GM19468 (cell line): ENCODE measurements around the gene KLHL29.

Experiments used
- ATAC-seq: cut with Tn5 transposase; IDR thresholded peaks from one replicate; pipeline ENCODE4 v1.9.1; 2021; ENCODE audit warnings: mild to moderate bottlenecking, moderate library complexity, moderate number of reproducible peaks; ENCODE audit not compliant: unreplicated experiment; ENCODE audit errors: extremely low read depth

KLHL29 gene

DNA sequence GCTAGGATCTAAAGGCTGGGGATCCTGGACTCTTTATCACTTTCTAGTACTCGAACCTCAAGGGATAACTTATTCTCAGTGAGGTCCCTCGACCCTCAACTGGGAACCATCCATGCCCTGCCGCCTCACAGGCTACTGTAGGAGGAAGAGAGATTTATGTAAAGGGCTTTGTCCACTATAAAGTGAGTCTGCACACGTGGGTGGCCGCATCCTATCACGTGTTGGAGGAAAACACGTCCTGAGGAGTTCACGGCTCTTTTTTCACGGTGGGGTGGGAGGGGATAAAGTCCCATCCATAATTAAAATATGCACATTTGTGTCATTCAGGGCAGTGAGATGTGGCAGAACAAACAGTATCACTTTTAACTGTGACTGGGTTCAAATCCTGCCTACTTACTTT, 176.6 kb downstream of the KLHL29 start:
- ATAC-seq: no peak

DNA sequence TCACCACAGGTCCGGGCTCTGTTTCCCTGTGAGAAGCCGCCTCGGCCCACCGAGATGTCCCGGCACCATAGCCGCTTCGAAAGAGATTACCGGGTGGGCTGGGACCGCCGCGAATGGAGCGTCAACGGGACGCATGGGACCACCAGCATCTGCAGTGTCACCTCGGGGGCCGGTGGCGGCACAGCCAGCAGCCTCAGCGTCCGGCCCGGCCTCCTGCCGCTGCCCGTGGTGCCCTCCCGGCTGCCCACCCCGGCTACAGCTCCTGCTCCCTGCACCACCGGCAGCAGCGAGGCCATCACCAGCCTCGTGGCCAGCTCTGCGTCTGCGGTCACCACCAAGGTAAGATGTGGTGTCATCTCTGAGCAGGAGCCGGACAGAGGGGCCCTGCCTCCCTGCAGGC, 177.2 kb downstream of the KLHL29 start:
- ATAC-seq: no peak

DNA sequence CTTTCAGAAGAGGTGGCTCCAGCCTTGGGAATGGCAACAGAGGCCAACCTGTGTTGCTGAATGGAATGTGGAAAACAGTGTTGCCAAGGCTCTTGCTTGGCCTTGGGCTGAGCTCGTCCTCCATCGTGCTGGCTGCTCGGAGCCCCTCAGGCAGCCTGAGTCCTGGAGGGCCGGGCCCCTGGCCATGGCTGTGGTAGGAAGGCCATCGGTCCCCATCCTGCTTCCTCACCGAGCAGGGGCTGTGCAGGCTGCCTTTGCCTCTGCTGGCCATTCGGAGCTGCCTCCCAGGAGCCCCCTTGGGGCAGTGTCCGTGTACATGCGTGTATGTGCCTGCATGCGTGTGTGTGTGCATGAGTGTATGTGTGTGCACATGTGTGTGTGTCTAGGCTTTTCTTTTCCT, 178.2 kb downstream of the KLHL29 start:
- no peak for ATAC-seq

DNA sequence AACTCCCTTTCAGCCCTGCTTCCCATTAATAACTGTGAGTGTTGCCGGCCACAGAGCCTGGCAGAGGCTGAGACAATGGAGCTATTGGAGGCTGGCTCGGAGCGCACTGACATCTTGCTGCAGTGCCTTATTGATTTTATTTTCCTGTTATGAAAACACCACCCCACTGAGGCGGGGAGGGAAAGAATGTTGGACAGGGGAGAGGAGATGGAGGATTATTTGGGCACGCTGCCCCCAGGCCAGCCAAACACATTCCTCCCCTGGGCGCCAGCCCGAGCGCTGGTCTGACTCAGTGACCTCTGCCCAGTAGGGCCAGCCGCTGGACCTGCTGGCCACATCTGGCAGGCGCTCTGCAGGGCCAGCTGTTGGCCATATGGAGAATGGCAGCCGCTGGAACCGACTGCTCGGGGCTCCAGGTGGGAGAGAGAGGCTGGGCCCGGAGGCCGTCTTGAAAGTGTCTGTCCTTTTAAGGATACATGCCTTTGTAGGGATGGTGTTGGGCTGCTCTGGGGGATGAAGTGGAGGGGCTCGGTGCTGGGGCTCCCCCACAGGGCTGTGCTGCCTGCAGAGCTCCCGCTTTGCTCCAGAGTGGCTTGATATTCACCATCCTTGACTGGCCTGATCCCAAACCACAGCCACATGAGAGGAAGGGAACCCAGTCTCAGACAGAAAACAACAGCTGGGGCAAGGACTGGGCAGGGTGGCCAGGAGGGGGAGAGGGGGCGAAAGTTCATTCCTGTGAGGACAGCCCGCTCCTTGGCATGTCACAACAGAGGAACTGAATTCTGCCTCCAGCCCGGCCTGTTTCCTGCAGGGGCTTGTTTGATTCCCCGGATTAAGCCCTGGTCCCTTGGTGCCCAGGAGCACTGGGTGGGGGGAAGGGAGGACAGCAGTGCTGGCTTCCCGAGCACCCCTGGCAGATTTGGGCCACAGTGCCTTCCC, 179.0 kb downstream of the KLHL29 start:
- ATAC-seq: no peak

DNA sequence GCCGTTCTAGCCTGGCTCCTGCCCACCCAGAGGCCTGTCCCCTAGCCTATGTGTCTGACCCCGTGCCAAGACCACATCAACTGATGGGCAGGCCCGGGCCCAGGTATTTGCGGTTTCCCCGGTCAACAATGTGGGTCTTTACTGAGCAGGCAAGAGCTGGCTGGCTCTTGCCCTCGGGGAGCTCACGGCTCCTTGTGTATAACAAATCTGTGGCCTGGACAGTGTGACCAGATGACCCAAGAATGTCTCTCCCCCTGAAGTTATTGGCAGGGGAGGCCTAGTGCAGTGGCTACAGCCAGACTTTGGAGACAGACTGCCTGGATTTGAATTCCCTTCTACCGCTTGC, 179.6 kb downstream of the KLHL29 start:
- no peak for ATAC-seq

DNA sequence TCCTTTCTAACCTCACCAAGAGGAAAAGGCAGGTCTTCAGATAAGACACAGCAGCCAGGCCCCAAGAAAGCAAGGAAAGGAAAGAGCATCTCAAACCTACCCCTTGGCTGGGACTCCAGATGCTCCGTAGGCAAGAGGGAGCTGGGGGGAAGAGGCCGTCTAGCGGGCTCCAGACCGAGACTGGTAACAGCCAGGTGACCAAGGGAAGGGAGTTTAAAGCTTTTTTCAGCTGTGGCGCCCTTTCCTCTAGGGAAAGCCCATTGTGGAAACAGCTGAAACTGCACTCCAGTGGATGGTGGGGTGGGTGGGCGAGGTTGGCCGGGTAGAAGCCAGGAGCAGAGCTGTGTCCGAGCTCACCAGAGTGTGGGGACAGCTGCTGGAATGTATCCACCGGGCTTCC, 180.4 kb downstream of the KLHL29 start:
- ATAC-seq: no peak

DNA sequence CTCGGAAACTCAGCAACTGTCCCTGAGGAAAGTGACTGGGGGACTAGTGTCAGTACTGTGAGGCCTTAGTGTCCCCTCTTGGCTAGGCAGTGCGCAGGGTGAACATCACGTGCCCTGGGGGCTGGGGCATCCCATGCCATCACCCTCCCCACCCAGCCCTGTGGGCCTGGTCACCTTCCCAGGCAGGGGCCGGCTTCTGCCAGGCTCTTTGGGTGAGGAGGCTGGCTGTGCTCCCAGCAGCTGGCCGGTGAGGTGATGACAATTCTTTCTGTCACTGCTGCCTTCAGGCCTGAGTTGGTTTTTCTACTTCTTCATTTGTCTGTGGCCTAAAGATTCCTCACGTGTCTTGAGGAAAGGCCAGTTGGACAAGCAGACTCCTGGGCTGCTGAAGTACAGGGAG, 180.8 kb downstream of the KLHL29 start:
- no peak for ATAC-seq

DNA sequence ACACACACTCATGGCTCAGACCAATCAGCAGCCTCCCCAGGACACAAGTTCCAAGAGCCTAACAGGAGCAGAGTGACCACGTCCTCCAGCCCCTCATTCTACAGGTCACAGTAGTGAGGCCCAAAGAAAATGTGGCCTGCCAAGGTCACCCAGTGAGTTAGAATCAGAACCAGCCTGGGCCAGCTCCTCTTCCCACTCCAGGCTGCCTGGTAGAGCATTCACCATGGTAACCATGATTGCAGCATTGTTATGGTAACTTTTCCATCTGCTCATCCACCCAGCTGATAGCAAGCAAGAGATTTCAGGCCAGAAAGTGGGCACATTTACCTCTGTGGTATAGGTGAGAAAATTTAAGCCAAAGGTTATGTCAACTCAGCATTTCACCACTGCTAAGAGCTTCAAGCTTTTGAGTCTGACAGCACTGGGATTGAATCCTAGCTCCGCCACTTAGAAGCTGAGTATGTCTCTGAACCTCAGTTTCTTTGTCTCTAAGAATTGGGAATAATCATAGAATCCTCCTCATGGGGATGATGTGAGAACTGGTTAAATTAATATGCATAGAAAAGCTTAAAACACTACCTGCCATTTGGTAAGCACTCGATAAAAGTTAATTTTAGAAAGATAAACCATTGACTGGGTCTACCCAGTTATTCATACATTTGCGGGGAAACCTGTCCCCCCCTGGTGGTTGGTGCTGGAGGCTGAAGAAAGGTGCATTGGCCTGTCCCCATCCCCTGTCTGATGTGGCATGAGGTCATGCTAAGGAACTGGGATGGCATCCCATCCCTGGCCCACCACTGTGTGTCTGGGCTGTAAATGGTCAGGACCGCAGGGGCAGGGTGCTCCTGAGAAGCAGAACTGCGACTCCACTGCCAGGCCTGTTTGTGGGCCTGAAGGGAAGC, 181.5 kb downstream of the KLHL29 start:
- ATAC-seq: no peak

DNA sequence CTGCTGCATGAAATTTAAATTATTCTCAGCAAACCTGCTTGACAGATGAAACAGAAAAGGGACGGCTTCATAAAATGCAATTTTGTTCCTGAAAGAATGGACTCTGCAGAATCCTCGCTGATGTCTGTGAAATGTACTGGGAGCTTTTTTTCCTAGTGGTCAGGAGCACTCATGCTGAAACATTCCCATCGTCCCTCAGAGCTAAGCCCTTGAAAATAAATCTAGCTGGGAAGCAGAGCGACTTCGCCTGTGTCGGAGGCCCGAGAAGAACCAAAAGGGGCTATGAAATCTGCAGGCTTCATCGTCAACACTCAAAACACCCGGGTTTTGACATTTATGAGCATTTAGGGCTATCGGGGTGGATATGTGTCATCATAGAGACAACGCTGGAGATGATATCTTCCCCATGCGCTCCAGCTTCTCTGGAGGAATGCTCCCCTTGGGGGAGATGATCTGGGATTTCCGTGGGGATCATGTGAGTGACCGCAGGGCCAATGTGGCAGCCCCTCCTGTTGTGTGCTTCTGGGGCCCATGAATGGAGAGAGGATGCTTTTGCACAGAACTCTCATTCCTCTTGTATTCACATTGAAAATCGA, 182.3 kb downstream of the KLHL29 start:
- no peak for ATAC-seq

DNA sequence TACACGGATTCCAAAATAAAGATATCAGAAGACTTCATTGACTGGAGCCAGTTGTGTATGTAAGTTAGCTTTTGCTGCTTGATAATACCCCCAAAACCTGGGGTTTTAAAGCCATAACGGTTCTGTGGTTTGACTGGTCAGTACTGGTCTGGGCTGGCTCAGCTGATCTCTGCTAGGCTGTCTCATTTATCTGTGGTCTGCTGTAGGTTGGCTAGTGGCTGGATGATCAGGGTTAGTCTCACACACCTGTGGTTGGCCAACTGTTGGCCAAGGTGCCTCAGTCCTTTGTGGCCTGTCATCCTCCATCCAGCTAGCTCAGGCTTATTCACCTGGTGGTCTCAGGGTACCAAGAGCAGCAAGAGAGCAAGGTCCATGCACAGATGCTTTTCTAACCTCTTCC, 183.2 kb downstream of the KLHL29 start:
- no peak for ATAC-seq

DNA sequence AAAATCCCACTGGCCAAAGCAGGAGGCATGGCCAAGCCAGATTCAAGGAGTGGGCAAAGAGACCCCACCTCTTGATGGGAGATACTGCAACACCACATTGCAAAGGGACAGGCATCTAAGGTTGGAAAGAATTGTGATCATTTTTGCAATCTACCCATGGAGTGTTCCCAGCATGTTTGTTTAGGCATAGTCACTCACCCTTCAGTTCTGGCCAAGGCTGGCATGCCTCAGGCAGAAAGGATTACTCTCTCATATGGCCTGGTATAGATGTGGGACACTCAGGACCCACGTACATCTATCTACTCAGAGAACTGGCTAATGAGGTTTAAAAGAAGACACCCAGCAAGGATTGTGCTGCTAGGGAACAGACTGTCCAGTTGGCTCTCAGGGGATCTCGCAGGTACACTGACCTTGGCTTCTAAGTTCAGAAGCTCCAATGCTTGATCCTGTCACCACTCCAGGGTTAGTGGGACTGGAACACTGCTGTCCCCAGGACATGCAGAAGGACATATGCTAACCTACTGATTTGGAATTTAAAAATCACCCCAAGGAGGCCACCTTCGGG, 183.7 kb downstream of the KLHL29 start:
- no peak for ATAC-seq

DNA sequence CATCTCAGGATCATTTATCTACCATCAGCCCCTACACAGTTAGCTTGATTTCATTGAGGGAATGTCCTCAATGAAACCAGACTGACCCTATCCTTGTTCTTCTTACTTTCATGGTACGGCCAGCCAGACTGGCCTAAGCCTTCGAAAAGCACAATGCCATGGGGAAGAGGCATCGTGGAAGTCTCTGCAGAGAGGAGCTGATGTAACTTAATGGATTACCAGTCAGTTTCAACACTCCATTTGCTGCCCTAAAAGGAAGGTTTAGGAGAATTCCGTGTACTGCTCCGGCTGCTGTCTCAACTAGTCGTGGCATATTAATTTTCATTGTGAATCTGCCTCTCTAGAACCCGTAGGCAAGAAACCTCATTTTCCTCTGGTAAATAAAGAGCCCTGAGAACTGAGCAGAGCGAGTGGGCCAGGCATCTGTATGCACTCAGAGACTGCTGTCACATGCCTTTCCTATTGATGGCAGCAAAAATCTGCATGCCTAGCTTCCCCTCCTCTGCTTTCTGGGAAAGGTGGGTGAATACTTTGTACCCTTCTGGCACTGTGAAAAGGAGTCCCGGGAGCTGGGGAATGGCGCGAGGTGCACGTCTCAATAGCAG, 184.9 kb downstream of the KLHL29 start:
- no peak for ATAC-seq

DNA sequence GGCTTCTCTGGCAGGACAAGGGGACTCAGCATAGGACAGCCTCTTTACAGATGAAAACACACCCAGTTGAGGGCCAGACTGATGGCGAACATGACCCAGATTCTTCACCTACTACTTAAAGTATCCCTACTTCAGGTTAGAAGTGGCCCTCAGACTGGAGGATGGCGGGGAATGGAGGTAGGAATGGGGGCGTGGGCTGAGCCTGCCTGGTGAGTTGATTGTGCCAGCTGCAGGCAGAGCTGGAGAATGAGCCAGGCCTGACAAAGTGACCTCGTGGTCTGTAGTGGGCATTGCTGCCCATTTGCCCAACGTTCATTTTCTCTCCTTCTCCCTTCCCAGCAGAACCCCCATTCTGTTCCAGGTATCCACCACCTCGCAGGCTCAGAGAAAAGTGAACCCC, 186.1 kb downstream of the KLHL29 start:
- no peak for ATAC-seq

DNA sequence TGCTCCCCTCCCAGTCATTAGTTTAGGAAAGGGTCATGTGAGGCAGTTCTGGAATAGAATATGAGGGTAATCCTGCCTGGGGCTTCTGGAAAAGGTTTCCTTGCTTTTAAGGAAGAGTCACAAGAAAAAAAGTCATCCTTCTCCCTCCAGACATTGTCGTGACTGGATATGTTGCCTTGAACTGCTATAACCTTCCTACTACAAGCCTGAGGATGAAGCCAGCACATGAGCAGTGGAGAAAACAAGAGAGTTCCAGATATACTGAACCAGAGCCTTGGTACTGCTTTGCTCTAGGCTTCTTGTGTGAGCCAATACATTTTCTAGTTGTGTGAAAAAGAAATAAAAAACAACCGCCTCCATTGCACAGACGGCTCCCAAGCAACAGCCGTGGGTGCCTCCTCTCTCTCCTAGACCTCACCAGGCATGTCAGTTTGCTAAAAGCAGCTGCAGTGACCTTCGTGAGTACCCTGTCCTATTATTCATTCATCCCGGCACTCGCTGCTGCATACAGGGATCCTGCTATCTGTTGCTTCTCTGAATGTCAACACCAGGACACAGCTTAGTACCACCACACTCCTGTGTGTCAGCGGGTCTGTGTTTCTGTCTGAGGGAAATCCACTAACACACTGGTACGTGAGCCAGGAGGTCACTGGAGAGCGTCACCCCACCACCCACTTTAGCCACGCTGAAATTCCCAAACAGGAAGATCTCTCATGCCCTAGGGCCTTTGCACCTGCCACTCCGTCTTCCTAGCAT, 186.7 kb downstream of the KLHL29 start:
- ATAC-seq: no peak

DNA sequence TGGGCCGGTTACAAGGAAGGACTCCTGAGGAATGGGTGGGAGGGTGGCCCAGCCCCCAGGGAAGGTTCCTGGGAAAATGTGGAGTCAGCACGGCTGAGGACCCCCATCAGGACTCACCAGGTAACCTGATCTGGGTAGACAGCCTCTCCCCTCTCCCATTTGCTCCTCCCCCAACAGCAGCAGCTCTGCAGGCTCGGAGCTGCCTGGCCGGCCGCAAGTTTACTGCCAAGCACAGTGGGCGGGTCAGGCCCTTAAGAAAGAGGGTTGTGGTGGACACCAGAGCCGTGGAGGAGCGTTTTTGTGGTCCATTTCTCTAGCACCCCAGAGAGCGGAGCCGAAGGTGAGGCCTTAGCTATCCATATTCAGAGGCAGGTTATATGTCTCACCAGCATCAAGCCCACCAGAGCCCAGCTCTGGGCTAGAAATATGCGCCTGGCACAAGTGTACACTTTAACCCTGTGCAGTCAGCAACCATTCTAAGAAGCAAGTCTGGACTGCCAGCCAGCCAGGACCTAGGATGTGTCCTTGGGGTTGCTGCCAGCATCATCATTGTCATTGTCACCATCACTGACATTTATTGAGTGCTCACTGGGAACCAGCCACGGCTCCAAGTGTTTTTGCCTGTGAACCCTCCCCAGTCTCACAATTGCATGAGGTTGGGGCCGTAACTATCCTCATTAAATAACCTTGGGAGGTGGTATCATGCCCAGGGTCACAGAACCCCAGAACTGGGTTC, 190.1 kb downstream of the KLHL29 start:
- ATAC-seq: no peak

DNA sequence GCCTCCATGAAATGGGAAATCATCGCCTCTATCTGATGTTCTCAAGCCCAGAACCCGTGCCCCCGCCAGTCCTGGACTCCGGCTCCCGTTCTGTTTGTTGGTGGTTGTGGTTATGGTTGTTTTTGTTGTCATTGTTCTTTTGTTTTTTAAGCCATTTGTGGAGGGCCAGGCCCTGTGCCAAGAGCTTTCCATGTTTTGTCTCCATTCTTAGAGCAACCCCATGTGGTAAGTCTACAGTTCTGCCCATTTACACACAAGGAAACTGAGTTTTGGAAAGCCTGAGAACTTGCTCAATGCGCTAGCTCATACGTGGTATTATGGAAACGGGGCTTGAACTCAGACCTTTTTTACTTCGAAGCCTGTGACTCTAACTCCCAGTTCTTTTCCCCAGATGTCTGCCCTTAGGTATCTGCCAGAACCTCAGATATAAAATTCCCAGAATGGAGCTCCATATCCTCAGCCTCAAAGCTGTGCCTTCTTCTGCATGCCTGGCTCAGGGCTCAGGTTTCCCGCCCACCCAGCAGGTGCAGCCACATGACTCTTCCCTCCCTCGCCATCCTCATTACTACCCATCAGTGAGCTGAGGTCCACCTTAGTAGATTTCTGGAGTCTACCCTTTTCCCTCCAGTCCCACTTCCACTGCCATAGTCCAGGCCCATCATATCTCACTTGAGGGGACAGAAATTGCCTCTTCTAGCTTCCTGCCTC, 194.1 kb downstream of the KLHL29 start:
- ATAC-seq: no peak

DNA sequence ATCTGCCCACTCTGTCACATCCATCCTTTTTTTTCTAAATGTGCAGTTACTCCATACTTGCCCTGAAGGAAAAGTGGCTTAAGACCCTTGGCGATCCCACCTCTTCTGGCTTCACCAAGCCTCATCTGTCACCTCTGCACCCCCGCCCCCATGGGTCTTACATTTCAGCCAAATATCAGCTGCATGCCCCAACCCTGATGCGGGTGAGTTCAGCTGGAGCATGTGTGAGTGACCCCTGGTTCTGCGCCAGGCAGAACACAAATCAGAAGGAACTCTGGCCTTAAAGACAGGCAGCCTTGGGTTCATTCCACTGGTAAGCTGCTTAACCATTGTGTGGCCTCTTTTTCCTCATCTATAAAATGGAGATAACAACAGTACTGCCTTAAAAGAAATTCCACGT, 194.7 kb downstream of the KLHL29 start:
- ATAC-seq: no peak

DNA sequence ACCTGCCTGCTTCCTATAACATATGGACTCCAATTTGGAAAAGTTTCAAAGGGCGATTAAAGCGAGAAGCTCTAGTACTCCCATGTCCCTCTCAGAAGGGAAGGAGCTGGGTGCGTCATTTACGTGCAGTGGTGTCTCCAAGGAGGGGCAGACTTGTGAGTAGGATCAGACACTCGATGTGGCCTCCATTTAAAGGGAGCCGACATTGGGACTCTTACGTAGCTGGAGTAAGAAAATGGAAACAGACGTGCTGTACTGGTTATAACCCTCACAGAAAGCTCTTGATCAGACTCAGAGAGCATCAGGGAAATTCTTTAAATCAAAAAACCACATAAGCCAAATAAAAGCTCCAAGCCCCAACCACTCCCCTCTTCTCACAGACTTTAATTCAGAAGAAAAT, 198.5 kb downstream of the KLHL29 start:
- no peak for ATAC-seq
